ENCODE measurements around the gene ANXA4.
A peak's percentile ranks its signal among the peaks of the same experiment; 100 is the strongest.
"Not testable (repeated sequence)": the region's sequence is repeated elsewhere in the genome, so short reads cannot be mapped to it uniquely, and the experiment has no call there.

Gene ANXA4

DNA sequence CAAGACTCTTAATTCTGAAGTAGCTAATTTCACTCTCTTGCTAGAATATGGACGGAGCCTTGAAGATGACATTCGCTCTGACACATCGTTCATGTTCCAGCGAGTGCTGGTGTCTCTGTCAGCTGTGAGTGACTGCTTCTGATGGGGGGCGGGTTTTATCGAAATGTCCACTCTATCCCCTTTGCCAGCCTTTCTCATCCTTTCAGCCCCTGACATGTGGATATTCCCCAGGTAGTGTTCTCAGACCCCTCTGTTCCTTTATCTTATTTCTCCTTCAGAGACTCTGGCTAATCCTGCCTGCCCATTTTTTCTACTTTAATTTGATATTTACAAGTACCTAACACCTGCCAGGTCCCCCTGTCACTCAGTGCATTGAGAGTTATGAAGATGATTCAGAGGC, 68.6 kb downstream of the ANXA4 start:
- no peak for DNase-seq (ENCODE audit: low spot score)

GRCh38 chr2:69811018-69811417, 69.1 kb downstream of the ANXA4 start:
- DNase-seq (ENCODE audit: low spot score) = no peak

GRCh38 chr2:69811591-69811990, 69.7 kb downstream of the ANXA4 start:
- no peak for DNase-seq (ENCODE audit: low spot score)

- no peak for DNase-seq (ENCODE audit: low spot score)
Observed at GRCh38 chr2:69815717-69816116, 73.8 kb downstream of the ANXA4 start.

DNA sequence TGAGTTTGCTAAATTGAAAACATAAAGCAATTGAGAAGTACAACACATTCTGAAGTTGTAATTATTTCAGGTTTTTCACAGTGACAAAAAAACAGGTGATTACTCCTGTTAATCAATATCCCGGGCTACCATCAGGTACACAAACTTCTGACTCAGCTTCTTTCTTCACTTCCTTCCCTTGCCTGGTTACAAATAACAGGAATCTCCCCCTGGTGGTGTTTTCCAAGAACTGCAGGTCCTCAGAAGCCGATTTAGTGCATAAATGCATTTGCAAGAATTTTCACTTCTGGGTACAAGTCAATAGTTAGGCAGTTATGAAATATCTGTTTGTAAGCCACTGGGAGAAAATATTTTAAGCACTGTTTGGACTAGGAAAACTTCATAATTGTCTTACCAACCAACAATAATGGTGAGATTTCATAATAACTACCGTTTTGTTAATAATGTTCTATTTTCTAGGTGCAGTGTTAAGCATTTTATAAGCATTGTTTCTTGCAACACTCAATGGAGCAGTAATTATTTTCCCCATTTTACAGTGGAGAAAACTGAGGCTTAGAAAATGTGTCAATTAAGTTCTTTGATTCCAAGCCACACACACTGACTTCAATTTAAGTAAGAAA, 75.1 kb downstream of the ANXA4 start:
- peak; percentile 63 for DNase-seq (ENCODE audit: low spot score)

- peak; percentile 6 for DNase-seq (ENCODE audit: low spot score)
Observed at GRCh38 chr2:69817729-69818501, 76.0 kb downstream of the ANXA4 start.

GRCh38 chr2:69827796-69828540, 86.0 kb downstream of the ANXA4 start:
- DNase-seq (ENCODE audit: low spot score) = no peak

- DNase-seq (ENCODE audit: low spot score) = no peak
Observed at GRCh38 chr2:69828938-69829255, 87.0 kb downstream of the ANXA4 start.

GRCh38 chr2:69829256-69830044, 87.5 kb downstream of the ANXA4 start, which contains the start of gene GMCL1:
GMCL1 (plus strand) TSS chr2:69829660; CDS start chr2:69829893, 233 bp downstream.
- peak; percentile 98 for DNase-seq (ENCODE audit: low spot score)

DNA sequence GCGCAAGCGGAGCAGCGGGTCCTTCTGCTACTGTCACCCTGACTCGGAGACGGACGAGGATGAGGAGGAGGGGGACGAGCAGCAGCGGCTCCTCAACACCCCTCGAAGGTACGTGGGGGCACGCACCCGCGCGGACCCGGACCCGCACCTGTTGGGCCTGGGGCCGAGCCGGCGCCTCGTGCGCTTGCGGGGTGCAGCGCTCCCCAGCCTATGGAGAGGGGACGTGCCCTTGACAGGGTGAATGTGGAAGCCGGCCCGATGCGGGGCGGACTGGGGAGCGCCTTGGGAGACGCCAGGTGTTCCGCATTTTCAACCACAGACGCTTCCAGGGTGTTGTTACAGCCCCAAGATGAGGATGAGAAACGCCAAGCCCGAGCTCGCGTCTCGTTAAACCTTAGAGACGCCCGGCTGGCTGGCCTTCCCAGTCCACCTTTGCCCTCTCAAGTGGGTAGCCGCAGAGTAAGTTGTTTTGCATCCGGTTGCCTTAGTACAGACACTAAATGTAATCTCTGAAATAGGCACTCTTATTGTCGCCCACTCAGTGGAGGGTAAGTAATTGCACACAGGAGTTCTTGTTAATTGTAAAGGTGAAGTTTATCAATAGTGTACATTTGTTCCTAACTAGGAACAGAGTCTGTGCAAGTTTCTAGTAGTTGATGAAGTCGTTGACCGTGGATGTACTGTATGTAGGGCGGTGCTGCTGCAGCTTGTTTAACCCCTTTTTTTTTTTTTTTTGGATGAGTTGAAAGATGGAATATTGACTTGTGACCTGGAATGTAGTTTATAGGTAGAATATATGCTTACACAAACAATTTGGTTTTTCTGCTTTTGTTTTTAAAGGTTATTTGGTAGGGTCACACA, 88.3 kb downstream of the ANXA4 start:
- peak; percentile 40 for DNase-seq (ENCODE audit: low spot score)

- not testable (repeated sequence) for DNase-seq (ENCODE audit: low spot score)
Observed at GRCh38 chr2:69830906-69831241, 88.9 kb downstream of the ANXA4 start.

DNA sequence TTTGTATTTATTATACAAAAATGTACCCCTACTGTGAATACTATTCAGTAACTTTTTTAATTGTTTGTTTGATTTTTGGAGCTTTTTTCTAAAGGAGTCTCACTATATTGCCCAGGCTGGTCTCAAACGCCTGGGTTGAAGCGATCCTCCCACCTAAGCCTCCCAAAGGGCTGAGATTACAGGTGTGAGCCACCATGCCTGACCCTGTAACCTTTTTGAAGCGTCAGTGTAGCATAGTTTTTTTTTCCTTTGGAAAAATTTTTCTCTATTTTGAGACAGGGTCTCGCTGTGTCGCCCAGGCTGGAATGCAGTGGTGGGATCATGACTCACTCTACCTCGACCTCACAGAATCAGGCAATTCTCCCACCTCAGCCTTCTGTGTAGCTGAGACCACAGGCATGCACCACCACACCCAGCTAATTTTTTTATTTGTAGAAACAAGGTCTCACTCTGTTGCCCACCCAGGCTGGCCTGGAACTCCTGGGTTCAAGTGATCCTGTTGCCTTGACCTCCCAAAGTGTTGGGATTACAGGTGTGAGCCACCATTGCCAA, 89.5 kb downstream of the ANXA4 start:
- no peak for DNase-seq (ENCODE audit: low spot score)

DNA sequence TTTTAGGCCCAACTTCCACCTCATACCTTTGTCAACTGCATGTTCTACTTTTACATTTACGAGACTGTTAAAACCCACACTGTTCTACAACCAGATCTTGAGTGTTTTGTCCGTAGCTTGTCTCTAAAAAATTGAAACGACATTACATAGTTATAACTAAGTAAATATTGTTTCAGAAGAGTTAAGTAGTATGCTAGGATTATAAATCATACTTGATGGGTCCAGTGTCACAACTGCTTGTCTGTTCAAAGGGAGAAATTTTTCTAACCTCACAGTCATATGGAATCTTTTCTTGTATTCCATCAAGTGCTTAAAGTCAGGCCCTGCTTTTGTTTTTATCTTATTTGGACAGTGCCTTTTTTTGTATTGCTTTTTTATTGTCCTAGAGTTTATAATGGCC, 91.8 kb downstream of the ANXA4 start:
- no peak for DNase-seq (ENCODE audit: low spot score)

DNA sequence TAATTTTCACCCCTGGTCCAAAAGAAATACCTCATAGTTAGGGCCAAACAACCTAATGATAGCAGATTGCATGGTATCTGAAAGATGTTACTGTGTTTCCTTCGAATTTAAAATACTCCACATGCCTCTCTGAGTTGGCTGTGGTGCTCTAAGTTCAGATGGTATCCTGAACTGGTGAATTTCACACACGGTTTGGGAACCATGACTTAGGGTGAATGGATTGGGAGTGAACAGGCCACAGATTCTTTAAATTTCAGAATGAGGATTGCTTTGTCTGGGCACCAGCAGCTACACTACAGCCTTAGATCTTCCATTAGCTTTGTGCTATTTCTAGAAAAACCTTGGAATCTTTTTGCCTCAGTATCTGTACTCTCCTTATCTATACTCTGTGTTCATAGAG, 93.7 kb downstream of the ANXA4 start:
- no peak for DNase-seq (ENCODE audit: low spot score)

DNA sequence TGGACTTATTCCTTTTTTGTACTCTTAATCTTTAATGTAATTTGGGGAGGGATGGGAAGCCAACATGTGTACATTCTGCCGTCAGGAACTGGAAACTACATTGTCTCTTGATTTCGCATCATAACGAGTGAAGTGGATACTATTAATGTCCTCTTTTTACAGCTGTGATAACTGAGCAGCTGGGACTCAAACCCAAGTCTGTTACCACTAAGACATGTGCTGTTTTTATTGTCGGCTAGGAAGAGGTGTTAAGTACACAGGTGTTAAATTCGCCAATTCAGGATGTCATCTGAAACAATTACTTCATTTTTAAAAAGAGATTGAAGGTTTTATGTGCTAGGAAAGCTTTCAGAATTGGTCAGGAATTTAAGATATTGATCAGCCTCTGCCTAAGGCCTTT, 94.4 kb downstream of the ANXA4 start:
- no peak for DNase-seq (ENCODE audit: low spot score)

GRCh38 chr2:69837533-69837932, 95.6 kb downstream of the ANXA4 start:
- no peak for DNase-seq (ENCODE audit: low spot score)

DNA sequence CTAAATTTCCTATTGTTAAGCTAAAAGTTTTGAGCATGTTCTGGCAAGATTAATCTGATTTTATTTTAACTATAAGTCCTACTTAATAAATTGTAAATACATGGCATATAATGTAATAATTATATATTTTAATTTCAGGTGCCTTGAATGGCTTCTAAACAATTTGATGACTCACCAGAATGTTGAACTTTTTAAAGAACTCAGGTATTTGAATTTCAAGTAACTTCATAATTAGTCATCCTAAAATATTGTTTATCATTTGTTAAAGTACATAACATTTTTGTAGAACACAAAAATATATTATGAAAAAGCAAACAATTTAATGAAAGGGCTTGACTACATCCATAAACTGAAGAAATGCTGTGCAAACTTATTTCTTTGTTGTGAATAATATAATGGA, 102.1 kb downstream of the ANXA4 start:
- DNase-seq (ENCODE audit: low spot score) = no peak

GRCh38 chr2:69844560-69844959, 102.6 kb downstream of the ANXA4 start:
- DNase-seq (ENCODE audit: low spot score) = no peak

- no peak for DNase-seq (ENCODE audit: low spot score)
Observed at GRCh38 chr2:69846182-69847067, 104.5 kb downstream of the ANXA4 start.

Measured in GM03348 (cell line).